HepG2 (cell line): ENCODE data around the gene ADAR. TPM values are rescaled to one million over a fixed set of nuclear protein-coding genes. Genes with fewer than 3 reads are reported as not detected.

Experiments used
- ATAC-seq: fragments of 200-7000 bp; cut with Tn5 transposase; 3 replicates; pipeline ENCODE4 v1.9.1; 2020; ENCODE audit warnings: mild to moderate bottlenecking, moderate library complexity
- BruUV-seq: library from RNA; stranded (reverse); fragments of 400-500 nt; replicated peaks from 2 replicates; lab custom pipeline; 2021; lab: Mats Ljungman, UMichigan
- CTCF ChIA-PET: fragments of 300-600 bp; formaldehyde crosslinking; extraction: SDS; loops from one replicate; lab custom pipeline; 2021; ENCODE audit warnings: low total read pairs, inconsistent platforms, low intra/inter-chr PET ratio; lab: Yijun Ruan, JAX
- POLR2A ChIA-PET: fragments of 350-600 bp; sonication (Branson Sonifier 250); formaldehyde crosslinking; loops from one replicate; lab custom pipeline; 2020; ENCODE audit warnings: antibody characterized with exemption, inconsistent platforms; lab: Yijun Ruan, JAX
- DNase-seq: peaks from one replicate; pipeline ENCODE4 v3.0.0-alpha.2; 2015; ENCODE audit warnings: low spot score
- FAIRE-seq: peaks from 3 replicates; lab custom pipeline; 2011; peaks lifted over from hg19 to GRCh38; lab: Jason Lieb, UNC
- H2AFZ ChIP-seq: one replicate; pipeline ENCODE4 v1.6.1; 2011; ENCODE audit warnings: low read length, inconsistent platforms
- H3K27ac ChIP-seq: fragments of 300-600 bp; 3 replicates; pipeline ENCODE4 v1.8.0; 2011; ENCODE audit warnings: mixed run types, mild to moderate bottlenecking, mixed read lengths, low read length, inconsistent platforms; ENCODE audit not compliant: insufficient read depth; ENCODE audit errors: extremely low read length
- H3K27me3 ChIP-seq, 2 experiments: fragments of 200-600 bp in 1 of 2; 2 replicates in 1 of 2; 3 replicates in 1 of 2; pipeline versions ENCODE4 v1.6.0 to v1.8.0; 2011; ENCODE audit warnings: low read length in 2 of 2, mild to moderate bottlenecking in 2 of 2, moderate library complexity in 2 of 2, inconsistent platforms in 1 of 2; ENCODE audit not compliant: insufficient read depth in 2 of 2, control insufficient read depth in 1 of 2
- H3K36me3 ChIP-seq, 2 experiments: fragments of 200-600 bp in 1 of 2; replicated peaks in 1 of 2; 2 replicates in 1 of 2; 3 replicates in 1 of 2; pipeline versions ENCODE4 v1.5.1 to v1.8.0; 2011; ENCODE audit warnings: low read length in 2 of 2, inconsistent platforms in 1 of 2; ENCODE audit not compliant: insufficient read depth in 2 of 2, control insufficient read depth in 1 of 2
- H3K4me1 ChIP-seq: 2 replicates; pipeline ENCODE4 v1.5.1; 2012; ENCODE audit warnings: low read length, inconsistent platforms; ENCODE audit not compliant: insufficient read depth
- H3K4me2 ChIP-seq: 2 replicates; pipeline ENCODE4 v1.6.0; 2011; ENCODE audit warnings: low read depth, low read length, inconsistent platforms
- H3K4me3 ChIP-seq, 3 experiments: fragments of 200-600 bp in 1 of 3; sonication (generic), shearing (Covaris generic) in 1 of 3; replicated peaks in 1 of 3; 2 replicates each; pipeline ENCODE4 v1.5.1; 2011 to 2016; ENCODE audit warnings: low read length in 3 of 3, inconsistent platforms in 2 of 3, low read depth in 2 of 3, mild to moderate bottlenecking in 2 of 3, control low read depth in 1 of 3, mixed read lengths in 1 of 3; ENCODE audit not compliant: insufficient read depth in 1 of 3
- H3K79me2 ChIP-seq: one replicate; pipeline ENCODE4 v1.6.1; 2011; ENCODE audit warnings: low read length, inconsistent platforms; ENCODE audit not compliant: insufficient read depth
- H3K9ac ChIP-seq: 2 replicates; pipeline ENCODE4 v1.6.0; 2011; ENCODE audit warnings: mild to moderate bottlenecking, low read depth, low read length, inconsistent platforms; ENCODE audit not compliant: insufficient read depth
- H3K9me3 ChIP-seq: 2 replicates; pipeline ENCODE4 v1.5.1; 2012; ENCODE audit warnings: mild to moderate bottlenecking, low read length
- H4K20me1 ChIP-seq: 2 replicates; pipeline ENCODE4 v1.6.0; 2011; ENCODE audit warnings: inconsistent platforms, mild to moderate bottlenecking, low read length, moderate library complexity; ENCODE audit not compliant: insufficient read depth
- CREB3 ChIP-seq: sonication (generic); formaldehyde crosslinking; IDR thresholded peaks from 2 replicates; pipeline ENCODE4 v1.5.0; 2020; ENCODE audit warnings: missing genetic modification reagents
- DMTF1 ChIP-seq: sonication (generic); formaldehyde crosslinking; IDR thresholded peaks from 2 replicates; pipeline ENCODE4 v1.4.0; 2020; ENCODE audit warnings: mild to moderate bottlenecking, missing genetic modification reagents
- ETV6 ChIP-seq: sonication (generic); formaldehyde crosslinking; conservative IDR thresholded peaks from 2 replicates; pipeline ENCODE4 v1.4.0; 2020; ENCODE audit warnings: missing genetic modification reagents
- GLMP ChIP-seq: sonication (generic); formaldehyde crosslinking; IDR thresholded peaks from 2 replicates; pipeline ENCODE4 v1.9.0; 2021; ENCODE audit warnings: missing genetic modification reagents, mild to moderate bottlenecking, borderline replicate concordance
- HMG20A ChIP-seq: IDR thresholded peaks from 2 replicates; pipeline ENCODE4 v1.6.1; 2016; ENCODE audit warnings: borderline replicate concordance
- ONECUT2 ChIP-seq: sonication (generic); formaldehyde crosslinking; IDR thresholded peaks from 2 replicates; pipeline ENCODE4 v1.4.0; 2020; ENCODE audit warnings: missing genetic modification reagents
- ZBTB26 ChIP-seq: IDR thresholded peaks from 2 replicates; pipeline ENCODE4 v1.6.1; 2016; ENCODE audit warnings: missing compliant biosample characterization, missing genetic modification reagents, borderline replicate concordance
- ZNF12 ChIP-seq: sonication (generic); formaldehyde crosslinking; IDR thresholded peaks from 2 replicates; pipeline ENCODE4 v1.5.0; 2020; ENCODE audit warnings: missing genetic modification reagents
- ZNF205 ChIP-seq: IDR thresholded peaks from 2 replicates; pipeline ENCODE4 v1.6.1; 2018; ENCODE audit warnings: missing biosample characterization, missing genetic modification reagents
- ZNF207 ChIP-seq: fragments of 450-650 bp; IDR thresholded peaks from 2 replicates; pipeline ENCODE4 v1.6.1; 2016; ENCODE audit warnings: antibody characterized with exemption, borderline replicate concordance
- ZNF224 ChIP-seq: sonication (generic); formaldehyde crosslinking; IDR thresholded peaks from 2 replicates; pipeline ENCODE4 v1.5.0; 2020; ENCODE audit warnings: mild to moderate bottlenecking, missing genetic modification reagents
- ZNF7 ChIP-seq: IDR thresholded peaks from 2 replicates; pipeline ENCODE4 v1.6.1; 2016; ENCODE audit warnings: missing biosample characterization, missing genetic modification reagents
- ZSCAN5A ChIP-seq: sonication (generic); formaldehyde crosslinking; IDR thresholded peaks from 2 replicates; pipeline ENCODE4 v1.8.0; 2022; ENCODE audit warnings: mild to moderate bottlenecking, missing genetic modification reagents, borderline replicate concordance
- WGBS: methylation state at CpG from one replicate; pipeline ENCODE4 v1.1.6; 2017; ENCODE audit warnings: low lambda C conversion rate; 5-methylcytosine and 5-hydroxymethylcytosine counted together
- in situ Hi-C: cut with HindIII; loops from 2 replicates; pipeline ENCODE4 v1.10.0; 2017; ENCODE audit warnings: low pct_unique_long_range_greater_than_20kb; ENCODE audit not compliant: extremely low pct_ligation_motif_present
- intact Hi-C: fragments of 100-400 bp; cut with micrococcal nuclease; formaldehyde crosslinking; loops from one replicate; pipeline ENCODE4 v1.10.0; 2022; ENCODE audit not compliant: unreplicated experiment
- polyA plus RNA-seq, 8 experiments: library from polyadenylated mRNA; depleted of rRNA in 3 of 8; stranded (reverse) in 7 of 8; unstranded in 1 of 8; fragments of >200 nt; fragmentation: Illumina TruSeq in 4 of 8; extraction: Trizol in 4 of 8; gene quantifications; 2 replicates each; pipeline versions ENCODE4 v1.2.1 to v1.2.3, GENCODE V29; 2011 to 2016; ENCODE audit warnings: low read depth in 4 of 8, missing spikeins in 1 of 8, mixed read lengths in 1 of 8; ENCODE audit not compliant: insufficient read depth in 1 of 8
- total RNA-seq, 5 experiments: library from RNA; depleted of rRNA; stranded (reverse); fragments of >200 nt; fragmentation: Illumina TruSeq; extraction: Trizol; gene quantifications; 2 replicates each; pipeline ENCODE4 v1.2.3, GENCODE V29; 2016; ENCODE audit warnings: low read depth in 1 of 5

Gene ADAR
- total and polyA plus RNA-seq, 2 of the 13 experiments (the other 11 are each of a cell fraction or from before 2014, with no cell fraction given), result 70.8 to 86.2 TPM

- TF ChIP-seq ZNF207, result no peak
- peak; percentile 75 for TF ChIP-seq ONECUT2
- TF ChIP-seq CREB3 (CRISPR knock-in tag), result no peak
- 0 out of 2 replicates have a peak, but pooled peaks have one; percentile 24 for TF ChIP-seq ZNF12 (CRISPR knock-in tag)
- peak; percentile 16; the same call in 1 of the 2 replicates for TF ChIP-seq ZBTB26 (CRISPR knock-in tag)
- no peak for TF ChIP-seq ZNF7
Observed at GRCh38 chr1:154627257-154628120, 19.5 kb upstream of the ADAR start (continued).

- peak overlapping the region; percentile 80 to 99 (median 97) for H3K4me3 ChIP-seq
- CTCF ChIA-PET, result no interaction called here
- POLR2A ChIA-PET, result interaction anchor here (0.8 to 1.9 kb wide), 8 partner anchors 13 to 293 kb away, joined by 3 to 13 read pairs (median 5); partner anchors contain the start of gene ADAR
- peak overlapping the region; percentile 94 for H3K27ac ChIP-seq
- peak overlapping the region; percentile 73 for H3K4me2 ChIP-seq
- peaks cover 0 to 9% of the 10 kb centered on the region in 2 experiments; a peak in 2 of 5 replicates for H3K36me3 ChIP-seq
- in situ Hi-C loops (no loop called here), intact Hi-C loops (loop anchor here (1.0 kb wide), 1 partner anchor 67 kb away; no protein-coding TSS in a partner anchor)
- H4K20me1 ChIP-seq, result peaks cover 22% of the 10 kb centered on the region
- H3K9ac ChIP-seq, result peak overlapping the region; percentile 95
- ATAC-seq (peak; percentile 87), FAIRE-seq (no peak), DNase-seq (peak; percentile 32)
- WGBS, result 4% methylated on average over 9 of the region's 10 CpGs
- H2AFZ ChIP-seq, result no peak overlapping the region
- peaks cover 8% of the 10 kb centered on the region; the same call in 1 of the 2 replicates for H3K9me3 ChIP-seq
- peaks cover 60% of the 10 kb centered on the region for H3K79me2 ChIP-seq
- H3K27me3 ChIP-seq, result no peaks in the 10 kb centered on the region; a peak in 1 of 5 replicates
- peaks cover 32% of the 10 kb centered on the region for H3K4me1 ChIP-seq
- no TSS peak for BruUV-seq
- TF ChIP-seq ZNF205 (no peak), GLMP (no peak), ETV6 (no peak), ZSCAN5A (CRISPR knock-in tag) (no peak; the same call in 1 of the 2 replicates), DMTF1 (CRISPR knock-in tag) (no peak), ZNF224 (no peak), HMG20A (CRISPR knock-in tag) (no peak)
Observed at GRCh38 chr1:154626456-154627256, 18.7 kb upstream of the ADAR start.
